ENCODE results near the gene THPO.

THPO gene

GRCh38 chr3:184377882-184378445, at the start of gene THPO:
Gene THPO, minus strand, starts transcription at chr3:184378207. Its CDS starts 1,948 bp downstream, at chr3:184376259.
- H3K4me3 ChIP-seq (ENCODE audit: low read length): no peak within 1 kb of the TSS
- TF ChIP-seq ZNF274 (IDR thresholded peaks at IDR 0.05; ENCODE audit: low read depth, low read length): no peak

- no peak for TF ChIP-seq ZNF274 (IDR thresholded peaks at IDR 0.05; ENCODE audit: low read depth, low read length)
Observed at GRCh38 chr3:184426691-184427141, 48.7 kb upstream of the THPO start.

GRCh38 chr3:184423561-184423960, 45.6 kb upstream of the THPO start:
- no peak for TF ChIP-seq ZNF274 (IDR thresholded peaks at IDR 0.05; ENCODE audit: low read depth, low read length)
- no peak overlapping the region for H3K4me3 ChIP-seq (ENCODE audit: low read length)

More at GRCh38 chr3:184426691-184427141, 48.7 kb upstream of the THPO start:
- H3K4me3 ChIP-seq (ENCODE audit: low read length): no peak overlapping the region

- TF ChIP-seq ZNF274 (IDR thresholded peaks at IDR 0.05; ENCODE audit: low read depth, low read length): no peak
Observed at GRCh38 chr3:184419171-184419570, 41.2 kb upstream of the THPO start.

GRCh38 chr3:184417619-184418327, 39.8 kb upstream of the THPO start:
- no peak overlapping the region for H3K4me3 ChIP-seq (ENCODE audit: low read length)
- no peak for TF ChIP-seq ZNF274 (IDR thresholded peaks at IDR 0.05; ENCODE audit: low read depth, low read length)

More at GRCh38 chr3:184419171-184419570, 41.2 kb upstream of the THPO start:
- H3K4me3 ChIP-seq (ENCODE audit: low read length): no peak overlapping the region

- no peak for TF ChIP-seq ZNF274 (IDR thresholded peaks at IDR 0.05; ENCODE audit: low read depth, low read length)
- no peak overlapping the region for H3K4me3 ChIP-seq (ENCODE audit: low read length)
Observed at GRCh38 chr3:184415203-184415490, 37.1 kb upstream of the THPO start.

- TF ChIP-seq ZNF274 (IDR thresholded peaks at IDR 0.05; ENCODE audit: low read depth, low read length): no peak
Observed at GRCh38 chr3:184414418-184415202, 36.6 kb upstream of the THPO start.

GRCh38 chr3:184409946-184410500, 32.0 kb upstream of the THPO start:
- H3K4me3 ChIP-seq (ENCODE audit: low read length): no peak overlapping the region
- TF ChIP-seq ZNF274 (IDR thresholded peaks at IDR 0.05; ENCODE audit: low read depth, low read length): no peak

More at GRCh38 chr3:184414418-184415202, 36.6 kb upstream of the THPO start:
- H3K4me3 ChIP-seq (ENCODE audit: low read length): no peak overlapping the region

- TF ChIP-seq ZNF274 (IDR thresholded peaks at IDR 0.05; ENCODE audit: low read depth, low read length): no peak
- no peak overlapping the region for H3K4me3 ChIP-seq (ENCODE audit: low read length)
Observed at GRCh38 chr3:184409331-184409926, 31.4 kb upstream of the THPO start.

GRCh38 chr3:184405075-184406030, 27.3 kb upstream of the THPO start:
- no peak overlapping the region for H3K4me3 ChIP-seq (ENCODE audit: low read length)
- TF ChIP-seq ZNF274 (IDR thresholded peaks at IDR 0.05; ENCODE audit: low read depth, low read length): no peak

- H3K4me3 ChIP-seq (ENCODE audit: low read length): no peak overlapping the region
- TF ChIP-seq ZNF274 (IDR thresholded peaks at IDR 0.05; ENCODE audit: low read depth, low read length): no peak
Observed at GRCh38 chr3:184399410-184399809, 21.4 kb upstream of the THPO start.

- TF ChIP-seq ZNF274 (IDR thresholded peaks at IDR 0.05; ENCODE audit: low read depth, low read length): no peak
- H3K4me3 ChIP-seq (ENCODE audit: low read length): no peak overlapping the region
Observed at GRCh38 chr3:184395320-184395660, 17.3 kb upstream of the THPO start.

- no peak for TF ChIP-seq ZNF274 (IDR thresholded peaks at IDR 0.05; ENCODE audit: low read depth, low read length)
- H3K4me3 ChIP-seq (ENCODE audit: low read length): no peak overlapping the region
Observed at GRCh38 chr3:184391266-184391665, 13.3 kb upstream of the THPO start.
